Natural killer cell treated with Interleukin-12 subunit alpha and Interleukin-12 subunit beta and Interleukin-15 and Interleukin-18, amount 100 ng/mL, for 72 hours (primary cell): ENCODE results near the gene RNF150. TPM values are rescaled to one million over a fixed set of nuclear protein-coding genes. Genes with fewer than 3 reads are reported as not detected.
"Not testable (repeated sequence)": the region's sequence is repeated elsewhere in the genome, so short reads cannot be mapped to it uniquely, and the experiment has no call there.

Experiments
- ATAC-seq, 2 donors: fragments of 150-1000 bp; cut with Tn5 transposase in 1 of 2; sonication (Bioruptor Pico), chemical (Tn5 transposase) in 1 of 2; 2 replicates each; pipeline ENCODE4 v1.10.0; 2021
- DNase-seq: peaks from one replicate; pipeline ENCODE4 v3.0.0; 2022; ENCODE audit warnings: low spot score
- H3K27ac Mint-ChIP-seq, 2 donors: 1 replicate in 1 of 2; 2 replicates in 1 of 2; pipeline ENCODE4 v1.8.0; 2022; ENCODE audit warnings: mixed read lengths in 2 of 2, mild to moderate bottlenecking in 1 of 2, moderate library complexity in 1 of 2
- H3K27me3 Mint-ChIP-seq, 2 donors: 1 replicate in 1 of 2; 2 replicates in 1 of 2; pipeline ENCODE4 v1.8.0; 2022; ENCODE audit warnings: mixed read lengths in 2 of 2
- H3K36me3 Mint-ChIP-seq: one replicate; pipeline ENCODE4 v1.8.0; 2022; ENCODE audit warnings: mixed read lengths
- H3K4me1 Mint-ChIP-seq, 2 donors: 1 replicate in 1 of 2; 2 replicates in 1 of 2; pipeline ENCODE4 v1.8.0; 2022; ENCODE audit warnings: low read depth in 2 of 2, mixed read lengths in 2 of 2, mild to moderate bottlenecking in 1 of 2
- H3K4me3 Mint-ChIP-seq: one replicate; pipeline ENCODE4 v1.8.0; 2022; ENCODE audit warnings: mixed read lengths
- H3K9me3 Mint-ChIP-seq: 2 replicates; pipeline ENCODE4 v1.8.0; 2022; ENCODE audit warnings: mixed read lengths
- total RNA-seq, 2 donors: library from RNA; stranded (reverse); gene quantifications; one replicate each; pipeline ENCODE4 v1.2.3, GENCODE V29; 2022

The RNF150 gene
- total RNA-seq: not detected

GRCh38 chr4:141133146-141133998 lies at the start of gene RNF150:
TSS of gene RNF150 (minus strand) at chr4:141133469.
- peak within 1 kb of the TSS; percentile 71 for H3K4me3 Mint-ChIP-seq
- peaks cover 57 to 73% of the 10 kb centered on the region in 2 donors for H3K27me3 Mint-ChIP-seq
- no peaks in the 10 kb centered on the region for H3K9me3 Mint-ChIP-seq
- ATAC-seq (peak; percentile 61 to 62), DNase-seq (no peak)
- H3K27ac Mint-ChIP-seq: no peak within 1 kb of the TSS
- no peaks in the 10 kb centered on the region for H3K36me3 Mint-ChIP-seq
- peaks cover 3 to 5% of the 10 kb centered on the region in 2 donors for H3K4me1 Mint-ChIP-seq

- Mint-ChIP-seq H3K27ac (no peak overlapping the region), H3K4me3 (no peak overlapping the region), H3K4me1 (no peaks in the 10 kb centered on the region), H3K27me3 (peaks cover 2 to 22% of the 10 kb centered on the region in 2 donors), H3K36me3 (no peaks in the 10 kb centered on the region), H3K9me3 (peaks cover 2% of the 10 kb centered on the region)
- no peak for DNase-seq
- ATAC-seq: no peak
Measured at GRCh38 chr4:141180991-141181761, 47.9 kb upstream of the RNF150 start.

- no peaks in the 10 kb centered on the region for H3K36me3 Mint-ChIP-seq
- H3K27me3 Mint-ChIP-seq: peaks cover 2 to 14% of the 10 kb centered on the region in 2 donors
- H3K27ac Mint-ChIP-seq: no peak overlapping the region
- no peaks in the 10 kb centered on the region for H3K4me1 Mint-ChIP-seq
- no peak for DNase-seq
- peaks cover 2% of the 10 kb centered on the region for H3K9me3 Mint-ChIP-seq
- no peak for ATAC-seq
- no peak overlapping the region for H3K4me3 Mint-ChIP-seq
Measured at GRCh38 chr4:141179474-141180373, 46.5 kb upstream of the RNF150 start.

GRCh38 chr4:141177171-141177570 lies 43.9 kb upstream of the RNF150 start:
- Mint-ChIP-seq H3K27me3 (peaks cover 2 to 14% of the 10 kb centered on the region in 2 donors), H3K27ac (no peak overlapping the region), H3K9me3 (no peaks in the 10 kb centered on the region), H3K4me3 (no peak overlapping the region), H3K4me1 (no peaks in the 10 kb centered on the region), H3K36me3 (no peaks in the 10 kb centered on the region)
- no peak for DNase-seq
- ATAC-seq: no peak

- Mint-ChIP-seq H3K36me3 (no peaks in the 10 kb centered on the region), H3K4me1 (no peaks in the 10 kb centered on the region), H3K9me3 (no peaks in the 10 kb centered on the region), H3K4me3 (no peak overlapping the region), H3K27ac (no peak overlapping the region), H3K27me3 (peaks cover 2 to 9% of the 10 kb centered on the region in 2 donors)
- ATAC-seq: no peak
- DNase-seq: no peak
Measured at GRCh38 chr4:141174457-141174856, 41.2 kb upstream of the RNF150 start.

DNA sequence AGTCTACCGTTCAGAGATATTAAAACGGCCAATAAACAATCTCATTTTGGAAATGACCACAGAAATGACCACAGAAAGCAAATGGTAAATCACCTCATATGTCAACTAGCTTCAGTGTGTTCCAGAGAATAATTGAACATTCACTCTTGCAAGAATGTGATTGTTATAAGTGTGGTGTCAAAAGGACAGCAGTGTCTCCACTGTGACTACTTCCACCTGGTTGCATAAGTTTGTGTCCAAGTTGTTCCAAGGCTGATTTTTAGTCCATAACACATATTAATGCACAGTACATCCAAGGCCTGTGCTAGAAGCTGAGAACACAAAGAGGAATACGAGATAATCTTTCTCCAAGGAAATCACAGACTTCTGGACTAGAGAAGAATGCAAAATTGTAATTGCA lies 37.4 kb upstream of the RNF150 start:
- Mint-ChIP-seq H3K4me1 (no peaks in the 10 kb centered on the region), H3K9me3 (peaks cover 6% of the 10 kb centered on the region), H3K27me3 (peaks cover 0 to 5% of the 10 kb centered on the region in 2 donors), H3K27ac (no peak overlapping the region), H3K36me3 (no peaks in the 10 kb centered on the region), H3K4me3 (no peak overlapping the region)
- no peak for DNase-seq
- ATAC-seq: no peak

- Mint-ChIP-seq H3K9me3 (peaks cover 6% of the 10 kb centered on the region), H3K4me1 (no peaks in the 10 kb centered on the region)
- no peak for DNase-seq
Measured at GRCh38 chr4:141169391-141169790, 36.1 kb upstream of the RNF150 start.

GRCh38 chr4:141165001-141165400 lies 31.7 kb upstream of the RNF150 start:
- not testable (repeated sequence) for H3K9me3 Mint-ChIP-seq

More at GRCh38 chr4:141169391-141169790, 36.1 kb upstream of the RNF150 start:
- Mint-ChIP-seq H3K27ac (no peak overlapping the region), H3K4me3 (no peak overlapping the region), H3K27me3 (peaks cover 5 to 11% of the 10 kb centered on the region in 2 donors), H3K36me3 (no peaks in the 10 kb centered on the region)
- no peak for ATAC-seq

DNA sequence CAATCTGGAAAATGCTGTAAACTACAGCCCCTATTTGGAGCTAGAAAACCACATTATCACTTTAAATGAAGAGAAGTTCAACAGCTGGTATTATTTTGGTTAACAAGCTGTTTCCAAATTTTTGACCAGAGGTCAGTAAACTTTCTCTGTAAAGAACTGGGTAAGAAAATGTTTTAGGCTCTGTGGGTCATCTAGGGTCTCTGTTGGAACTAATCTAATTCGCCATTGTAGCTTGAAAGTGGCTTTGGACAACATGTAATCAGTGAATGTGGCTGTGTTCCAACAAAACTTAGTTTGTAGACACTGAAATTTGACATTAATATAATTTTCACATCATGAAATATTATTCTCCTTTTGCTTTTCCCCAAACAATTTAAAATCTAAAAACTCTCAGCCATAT lies 25.8 kb upstream of the RNF150 start:
- Mint-ChIP-seq H3K27me3 (peaks cover 9 to 13% of the 10 kb centered on the region in 2 donors), H3K9me3 (no peaks in the 10 kb centered on the region)

More at GRCh38 chr4:141165001-141165400, 31.7 kb upstream of the RNF150 start:
- H3K27ac Mint-ChIP-seq, DNase-seq, H3K36me3 Mint-ChIP-seq, H3K4me1 Mint-ChIP-seq, ATAC-seq, H3K4me3 Mint-ChIP-seq: not testable (repeated sequence)
- peaks cover 11 to 12% of the 10 kb centered on the region in 2 donors for H3K27me3 Mint-ChIP-seq

DNA sequence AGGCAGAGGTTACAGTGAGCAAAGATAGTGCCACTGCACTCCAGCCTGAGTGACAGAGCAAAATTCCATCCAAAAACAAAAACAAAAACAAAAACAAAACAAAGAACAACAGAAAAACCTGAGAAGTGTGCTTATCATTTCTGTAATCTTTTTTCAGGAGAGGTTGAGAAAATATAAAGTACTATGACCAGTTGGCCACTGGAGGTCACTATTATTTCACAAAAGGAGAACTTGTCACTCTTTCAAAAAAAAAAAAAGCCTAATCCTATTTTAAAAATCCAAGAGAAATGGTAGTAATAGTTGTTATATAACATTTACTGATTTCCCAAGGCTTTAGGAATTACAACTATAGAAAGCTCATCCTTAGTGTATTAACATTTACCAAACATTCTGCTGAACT lies 24.9 kb upstream of the RNF150 start:
- no peak for DNase-seq
- peaks cover 9 to 10% of the 10 kb centered on the region in 2 donors for H3K27me3 Mint-ChIP-seq
- ATAC-seq: no peak
- no peak overlapping the region for H3K27ac Mint-ChIP-seq
- H3K36me3 Mint-ChIP-seq: no peaks in the 10 kb centered on the region
- no peaks in the 10 kb centered on the region for H3K4me1 Mint-ChIP-seq
- H3K4me3 Mint-ChIP-seq: no peak overlapping the region
- no peaks in the 10 kb centered on the region for H3K9me3 Mint-ChIP-seq

More for the DNA sequence above, 25.8 kb upstream of the RNF150 start:
- no peak for ATAC-seq
- Mint-ChIP-seq H3K4me3 (no peak overlapping the region), H3K27ac (no peak overlapping the region), H3K36me3 (no peaks in the 10 kb centered on the region), H3K4me1 (no peaks in the 10 kb centered on the region)
- no peak for DNase-seq

- ATAC-seq: no peak
- DNase-seq: no peak
- Mint-ChIP-seq H3K27me3 (peaks cover 9 to 10% of the 10 kb centered on the region in 2 donors), H3K4me1 (no peaks in the 10 kb centered on the region), H3K4me3 (no peak overlapping the region), H3K9me3 (no peaks in the 10 kb centered on the region), H3K27ac (no peak overlapping the region), H3K36me3 (no peaks in the 10 kb centered on the region)
Measured at GRCh38 chr4:141155586-141155985, 22.3 kb upstream of the RNF150 start.

DNA sequence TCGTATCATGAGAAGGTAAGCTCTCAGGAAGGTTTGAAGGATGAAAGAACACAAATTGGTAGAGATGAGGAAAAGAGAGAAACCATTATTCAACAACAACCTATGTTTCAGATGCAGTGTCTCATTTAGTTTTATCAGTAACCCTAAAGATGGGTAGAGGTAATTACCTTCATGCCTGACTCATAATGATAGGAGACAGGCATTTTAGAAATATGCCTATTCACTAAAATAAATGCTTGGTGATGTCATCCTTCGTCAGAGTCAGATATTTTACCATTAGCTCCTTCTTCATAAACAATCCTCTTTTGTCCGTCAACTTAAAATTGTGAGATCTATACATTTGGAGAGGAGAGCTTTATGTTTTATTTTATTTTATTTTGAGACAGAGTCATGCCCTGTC lies 21.5 kb upstream of the RNF150 start:
- H3K36me3 Mint-ChIP-seq: no peaks in the 10 kb centered on the region
- ATAC-seq (no peak), DNase-seq (no peak)
- H3K27ac Mint-ChIP-seq: no peak overlapping the region
- H3K27me3 Mint-ChIP-seq: peaks cover 10 to 14% of the 10 kb centered on the region in 2 donors
- H3K4me1 Mint-ChIP-seq: no peaks in the 10 kb centered on the region
- no peaks in the 10 kb centered on the region for H3K9me3 Mint-ChIP-seq
- no peak overlapping the region for H3K4me3 Mint-ChIP-seq

DNA sequence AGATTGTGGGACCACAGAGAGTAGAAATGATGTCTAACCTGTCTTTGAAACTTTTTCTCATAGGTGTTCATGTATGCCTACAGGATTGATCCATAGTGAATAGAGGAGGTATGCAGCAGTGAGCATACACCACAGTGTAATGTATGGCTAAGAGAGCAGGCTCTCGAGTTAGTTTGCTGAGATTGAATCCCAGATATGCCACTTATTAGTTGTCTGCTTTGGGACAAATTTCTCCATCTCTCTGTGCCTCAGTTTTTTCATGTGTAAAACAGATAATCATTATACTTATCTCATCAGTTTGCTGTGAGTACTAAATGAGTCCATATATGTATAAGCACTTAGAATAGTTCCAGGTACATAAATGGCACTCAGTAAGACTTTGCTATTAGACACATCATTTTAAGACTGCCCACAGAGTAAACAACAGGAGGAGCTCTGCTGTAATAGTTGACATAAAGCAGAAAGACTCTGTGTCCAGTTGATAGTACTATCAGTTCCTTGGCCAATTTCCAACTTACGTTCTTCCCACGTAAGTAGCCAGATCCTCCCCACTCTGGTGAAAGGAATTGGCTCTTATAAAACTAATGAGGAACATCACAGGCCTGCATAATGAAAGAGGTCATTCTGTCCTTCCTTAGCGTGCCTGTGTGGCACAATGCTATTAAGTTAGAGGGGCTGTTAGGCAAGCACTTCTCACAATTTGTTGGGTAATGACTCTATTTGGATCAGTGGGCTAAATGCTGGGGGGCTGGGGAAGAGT lies 20.7 kb upstream of the RNF150 start:
- DNase-seq (no peak), ATAC-seq (no peak)
- no peak overlapping the region for H3K27ac Mint-ChIP-seq

More for the DNA sequence above, 20.7 kb upstream of the RNF150 start:
- Mint-ChIP-seq H3K4me1 (no peaks in the 10 kb centered on the region), H3K36me3 (no peaks in the 10 kb centered on the region), H3K27me3 (peaks cover 10 to 14% of the 10 kb centered on the region in 2 donors), H3K4me3 (no peak overlapping the region), H3K9me3 (no peaks in the 10 kb centered on the region)
